Peyer's patch (tissue), 4 donors: ENCODE results near the gene ZNF48. TPM values are rescaled to one million over a fixed set of nuclear protein-coding genes. Genes with fewer than 3 reads are reported as not detected.
A peak's percentile ranks its signal among the peaks of the same experiment; 100 is the strongest.

ENCODE experiments used
- DNase-seq, 3 donors: peaks; one replicate each; pipeline ENCODE4 v3.0.0-alpha.2; 2017 to 2019
- H3K27ac ChIP-seq, 4 donors: fragments of 200-600 bp; sonication (generic); one replicate each; pipeline ENCODE4 v1.5.1; 2016 to 2019
- H3K27me3 ChIP-seq, 2 donors: fragments of 200-600 bp; sonication (generic); one replicate each; pipeline ENCODE4 v1.5.1; 2019
- H3K36me3 ChIP-seq, 3 donors: fragments of 200-600 bp; sonication (generic); one replicate each; pipeline ENCODE4 v1.5.1; 2016 to 2019
- H3K4me1 ChIP-seq, 4 donors: fragments of 200-600 bp; sonication (generic); one replicate each; pipeline ENCODE4 v1.5.1; 2016 to 2019
- H3K4me3 ChIP-seq, 4 donors: fragments of 200-600 bp; sonication (generic); 1 replicate in 3 of 4; 2 replicates in 1 of 4; pipeline ENCODE4 v1.5.1; 2016 to 2019; ENCODE audit warnings: mild to moderate bottlenecking in 1 of 4
- H3K9me3 ChIP-seq, 4 donors: fragments of 200-600 bp; sonication (generic); one replicate each; pipeline ENCODE4 v1.5.1; 2016 to 2019; ENCODE audit warnings: mild to moderate bottlenecking in 1 of 4
- POLR2A ChIP-seq, 2 donors: fragments of 450-650 bp; IDR thresholded peaks; one replicate each; pipeline ENCODE4 v1.5.1; 2017; ENCODE audit warnings: antibody characterized with exemption in 2 of 2, mild to moderate bottlenecking in 2 of 2, moderate library complexity in 2 of 2
- total RNA-seq, 4 donors: library from RNA; depleted of rRNA; stranded (reverse); fragments of >200 nt; gene quantifications; one replicate each; pipeline ENCODE4 v1.1.0, GENCODE V29; 2016
- TF ChIP-seq, protein P1 (sequence below), 6 experiments: fragments of 450-650 bp in 4 of 6; fragments of 200-600 bp in 2 of 6; sonication (generic) in 1 of 6; IDR thresholded peaks; one replicate each; pipeline ENCODE4 v1.5.1; 2017 to 2019; ENCODE audit warnings: antibody characterized with exemption in 6 of 6, mild to moderate bottlenecking in 3 of 6, moderate library complexity in 1 of 6

Gene ZNF48
- 1 to 10 TPM; 4.2 to 9.7 (median 7.1) TPM for total RNA-seq

DNA sequence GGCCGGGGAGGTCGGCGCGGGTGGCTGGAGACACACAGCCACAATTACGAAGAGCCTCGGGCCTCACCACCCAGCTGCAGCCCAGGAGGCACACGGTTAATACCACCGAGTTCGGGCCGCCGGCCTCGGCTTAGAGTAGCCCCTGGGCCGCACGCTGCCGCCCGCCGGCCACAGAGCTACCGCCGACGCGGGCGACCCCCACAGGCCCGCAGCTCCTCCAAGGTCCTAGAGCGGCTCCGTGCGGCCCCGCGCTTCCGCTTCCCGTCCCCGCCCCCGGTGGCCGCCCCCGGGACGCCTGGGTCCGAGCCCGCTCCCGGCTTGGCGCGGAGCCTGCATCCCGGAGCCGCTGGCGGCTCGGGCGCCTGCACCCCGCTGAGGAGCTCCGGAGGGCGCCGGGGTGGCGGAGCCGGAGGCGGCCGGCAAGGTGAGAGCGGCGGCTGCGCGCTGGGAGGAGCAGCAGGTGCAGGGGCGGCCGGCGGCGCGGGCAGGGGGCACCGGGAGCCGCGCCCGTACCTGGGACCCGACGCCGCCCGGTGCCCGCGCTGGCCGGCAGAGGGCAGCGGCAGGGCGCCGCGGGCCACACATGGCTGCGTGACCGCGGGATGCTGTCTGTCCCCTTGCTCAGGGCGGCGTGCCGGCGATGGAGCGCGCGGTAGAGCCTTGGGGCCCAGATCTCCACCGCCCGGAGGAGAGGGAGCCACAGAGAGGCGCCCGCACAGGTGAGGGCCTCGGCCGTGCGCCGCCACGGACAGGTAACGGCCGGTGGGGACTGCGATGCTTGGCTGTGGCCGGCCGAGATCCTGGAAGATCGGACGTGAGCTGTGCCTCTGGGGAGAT is at the start of gene ZNF48:
Gene ZNF48 (plus strand): TSS at position 266 of the 837 bp plus-strand sequence. CDS start 375 bp downstream, at position 641.
- Histone ChIP-seq H3K9me3 (no peaks in the 10 kb centered on the region), H3K4me1 (peaks cover 2 to 33% (median 9%) of the 10 kb centered on the region in 4 donors), H3K4me3 (peak within 1 kb of the TSS; percentile 65 to 89 (median 74)), H3K27me3 (no peaks in the 10 kb centered on the region), H3K27ac (peak within 1 kb of the TSS; percentile 64 to 81 (median 73)), H3K36me3 (peaks cover 0 to 15% (median 0%) of the 10 kb centered on the region in 3 donors)
- TF ChIP-seq, protein P1, sequence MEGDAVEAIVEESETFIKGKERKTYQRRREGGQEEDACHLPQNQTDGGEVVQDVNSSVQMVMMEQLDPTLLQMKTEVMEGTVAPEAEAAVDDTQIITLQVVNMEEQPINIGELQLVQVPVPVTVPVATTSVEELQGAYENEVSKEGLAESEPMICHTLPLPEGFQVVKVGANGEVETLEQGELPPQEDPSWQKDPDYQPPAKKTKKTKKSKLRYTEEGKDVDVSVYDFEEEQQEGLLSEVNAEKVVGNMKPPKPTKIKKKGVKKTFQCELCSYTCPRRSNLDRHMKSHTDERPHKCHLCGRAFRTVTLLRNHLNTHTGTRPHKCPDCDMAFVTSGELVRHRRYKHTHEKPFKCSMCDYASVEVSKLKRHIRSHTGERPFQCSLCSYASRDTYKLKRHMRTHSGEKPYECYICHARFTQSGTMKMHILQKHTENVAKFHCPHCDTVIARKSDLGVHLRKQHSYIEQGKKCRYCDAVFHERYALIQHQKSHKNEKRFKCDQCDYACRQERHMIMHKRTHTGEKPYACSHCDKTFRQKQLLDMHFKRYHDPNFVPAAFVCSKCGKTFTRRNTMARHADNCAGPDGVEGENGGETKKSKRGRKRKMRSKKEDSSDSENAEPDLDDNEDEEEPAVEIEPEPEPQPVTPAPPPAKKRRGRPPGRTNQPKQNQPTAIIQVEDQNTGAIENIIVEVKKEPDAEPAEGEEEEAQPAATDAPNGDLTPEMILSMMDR (IDR thresholded peaks at IDR 0.05) = peak in 5 of 6 experiments; percentile 18 to 76 (median 64)
- peak; percentile 28 to 44 for TF ChIP-seq POLR2A (IDR thresholded peaks at IDR 0.05)
- DNase-seq = peak; percentile 77 to 91 (median 86)

DNA sequence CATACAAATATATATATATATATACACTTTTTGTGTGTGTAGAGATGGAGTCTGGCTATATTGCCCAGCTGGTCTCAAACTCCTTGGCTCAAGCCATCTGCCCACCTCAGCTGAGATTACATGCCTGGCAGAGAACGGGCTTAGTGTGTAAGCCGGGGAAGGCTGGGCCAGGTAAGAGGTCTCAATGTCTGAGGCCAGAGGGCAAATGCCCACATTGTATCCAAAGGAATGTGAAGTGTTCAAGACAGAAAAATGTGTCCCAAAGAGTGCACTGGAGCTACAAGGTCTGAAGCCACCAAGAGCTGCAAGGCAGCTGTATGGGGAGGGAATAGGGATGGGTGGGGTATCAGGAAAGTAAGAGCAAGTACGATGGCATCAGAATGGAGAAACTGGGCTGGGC is 48.9 kb upstream of the ZNF48 start:
- H3K36me3 ChIP-seq = peaks cover 0 to 11% (median 0%) of the 10 kb centered on the region in 3 donors
- no peak for DNase-seq

DNA sequence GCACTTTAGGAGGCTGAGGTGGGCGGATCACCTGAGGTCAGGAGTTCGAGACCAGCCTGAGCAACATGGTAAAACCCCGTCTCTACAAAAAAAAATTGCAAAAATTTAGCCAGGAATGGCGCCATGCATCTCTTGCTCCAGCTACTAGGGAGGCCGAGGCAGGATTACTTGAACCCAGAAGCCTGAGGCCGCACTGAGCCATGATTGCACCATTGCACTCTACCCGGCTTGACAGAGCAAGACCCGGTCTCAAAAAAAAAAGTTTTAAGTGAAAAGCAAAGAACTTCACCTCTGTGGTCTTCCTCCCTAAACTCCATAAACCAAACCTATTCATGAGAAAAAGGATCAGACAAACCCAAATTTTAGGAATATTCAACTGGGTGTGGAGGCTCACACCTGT is 47.1 kb upstream of the ZNF48 start:
- no peak for DNase-seq
- H3K4me1 ChIP-seq = peaks cover 0 to 30% (median 5%) of the 10 kb centered on the region in 4 donors
- H3K9me3 ChIP-seq = no peaks in the 10 kb centered on the region
- TF ChIP-seq, protein P1 (IDR thresholded peaks at IDR 0.05) = no peak
- TF ChIP-seq POLR2A (IDR thresholded peaks at IDR 0.05) = no peak
- H3K4me3 ChIP-seq = no peak overlapping the region
- peaks cover 0 to 30% (median 0%) of the 10 kb centered on the region in 3 donors for H3K36me3 ChIP-seq
- H3K27me3 ChIP-seq = no peaks in the 10 kb centered on the region
- H3K27ac ChIP-seq = no peak overlapping the region

More for the DNA sequence above, 48.9 kb upstream of the ZNF48 start:
- H3K27me3 ChIP-seq = no peaks in the 10 kb centered on the region
- TF ChIP-seq POLR2A (IDR thresholded peaks at IDR 0.05) = no peak
- TF ChIP-seq, protein P1 (IDR thresholded peaks at IDR 0.05) = no peak
- no peak overlapping the region for H3K27ac ChIP-seq
- no peak overlapping the region for H3K4me3 ChIP-seq
- peaks cover 0 to 13% (median 5%) of the 10 kb centered on the region in 4 donors for H3K4me1 ChIP-seq
- H3K9me3 ChIP-seq = no peaks in the 10 kb centered on the region

DNA sequence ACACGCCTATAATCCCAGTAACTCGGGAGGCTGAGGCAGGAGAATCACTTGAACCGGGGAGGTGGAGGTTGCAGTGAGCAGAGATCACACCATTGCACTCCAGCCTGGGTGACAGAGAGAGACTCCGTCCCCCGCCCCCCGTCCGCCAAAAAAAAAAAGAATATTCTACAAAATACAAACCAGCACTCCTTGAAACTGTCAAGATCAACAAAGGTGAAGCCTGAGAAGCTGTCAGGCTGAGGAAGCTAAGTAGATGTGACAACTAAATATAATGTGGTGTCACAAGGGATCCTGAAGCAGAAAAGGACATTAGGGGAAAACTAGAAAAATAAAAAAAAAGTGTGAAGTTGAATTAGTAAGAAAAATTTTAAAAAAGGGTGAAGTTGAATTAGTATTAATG is 46.3 kb upstream of the ZNF48 start:
- Histone ChIP-seq H3K4me1 (peaks cover 0 to 36% (median 5%) of the 10 kb centered on the region in 4 donors), H3K27me3 (no peaks in the 10 kb centered on the region), H3K9me3 (no peaks in the 10 kb centered on the region), H3K27ac (no peak overlapping the region), H3K36me3 (peaks cover 0 to 38% (median 0%) of the 10 kb centered on the region in 3 donors), H3K4me3 (no peak overlapping the region)
- TF ChIP-seq POLR2A (IDR thresholded peaks at IDR 0.05) = no peak
- TF ChIP-seq, protein P1 (IDR thresholded peaks at IDR 0.05) = no peak
- DNase-seq = no peak

DNA sequence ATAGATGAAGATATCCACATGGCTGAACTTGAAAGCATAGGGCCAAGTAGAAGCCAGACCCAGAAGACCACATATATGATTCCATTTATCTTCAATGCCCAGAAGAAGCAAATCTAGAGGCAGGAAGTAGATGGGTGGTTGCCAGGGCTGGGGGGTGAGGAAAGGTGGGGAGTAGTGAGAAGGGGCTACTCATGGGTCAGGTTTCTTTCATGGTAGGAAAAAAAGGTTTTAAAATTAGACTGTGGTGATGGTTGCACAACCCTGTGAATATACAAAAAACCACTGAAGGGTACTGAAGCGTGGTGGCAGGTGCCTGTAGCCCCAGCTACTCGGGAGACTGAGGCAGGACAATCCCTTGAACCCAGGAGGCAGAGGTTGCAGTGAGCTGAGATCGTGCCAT is 45.5 kb upstream of the ZNF48 start:
- DNase-seq = peak in 1 of 3 donors; percentile 11
- peak overlapping the region in 1 of 4 donors; percentile 60 for H3K27ac ChIP-seq

More for the DNA sequence above, 45.5 kb upstream of the ZNF48 start:
- Histone ChIP-seq H3K4me1 (peaks cover 0 to 42% (median 7%) of the 10 kb centered on the region in 4 donors), H3K36me3 (peaks cover 0 to 38% (median 0%) of the 10 kb centered on the region in 3 donors), H3K9me3 (no peaks in the 10 kb centered on the region), H3K4me3 (no peak overlapping the region), H3K27me3 (no peaks in the 10 kb centered on the region)
- TF ChIP-seq POLR2A (IDR thresholded peaks at IDR 0.05) = no peak
- TF ChIP-seq, protein P1 (IDR thresholded peaks at IDR 0.05) = no peak
